VCaP (cell line): ENCODE data around the gene EPHA7.

Source experiments
- H3K27ac ChIP-seq: fragments of 450-650 bp; 2 replicates; pipeline ENCODE4 v1.5.1; 2017
- TF ChIP-seq, protein P1 (sequence below): fragments of 450-650 bp; conservative IDR thresholded peaks from 2 replicates; pipeline ENCODE4 v1.5.1; 2017; ENCODE audit warnings: mild to moderate bottlenecking, moderate library complexity

EPHA7 gene

DNA sequence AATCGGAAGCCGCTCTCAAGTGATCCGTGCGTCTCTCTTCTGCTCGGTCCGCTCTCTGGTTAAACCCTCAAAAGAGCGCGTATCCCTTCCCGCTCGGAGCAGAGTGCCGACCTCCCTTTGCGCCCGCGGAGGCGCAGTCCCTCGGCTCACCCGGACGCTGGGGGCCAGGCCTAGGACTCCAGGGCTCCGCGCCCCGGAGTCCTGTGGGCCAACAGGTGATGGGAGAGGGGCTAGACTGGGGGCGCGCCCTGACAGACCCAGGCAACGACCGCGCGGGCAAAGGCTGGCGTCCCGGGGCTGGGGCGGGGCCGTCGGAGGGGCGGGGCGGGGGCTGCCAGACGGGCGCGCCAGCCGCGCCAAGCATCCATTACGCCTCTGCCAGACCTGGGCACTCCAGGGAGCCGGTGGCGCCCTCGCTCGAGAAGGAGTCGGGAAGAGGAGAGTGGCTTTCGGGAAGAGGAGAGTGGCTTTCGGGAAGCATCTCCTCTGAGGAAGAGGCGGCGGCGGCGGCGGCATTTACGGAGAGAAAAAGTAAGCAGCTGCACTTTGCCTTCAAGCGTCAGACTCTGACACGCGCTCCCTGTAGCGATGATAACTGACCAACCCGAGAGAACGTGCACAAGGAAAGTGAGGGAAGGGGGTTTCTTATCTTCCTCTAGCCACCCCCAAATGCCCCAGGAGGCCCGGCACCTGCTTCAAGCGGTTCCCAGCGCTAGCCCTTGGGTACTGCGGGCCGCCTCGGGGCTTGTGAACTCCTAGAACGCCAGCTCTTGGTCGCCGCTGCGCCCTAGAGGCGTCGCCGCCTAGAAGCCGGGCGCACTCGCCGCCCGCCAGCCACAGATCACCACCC lies 2.6 kb downstream of the EPHA7 start:
- TF ChIP-seq, protein P1, sequence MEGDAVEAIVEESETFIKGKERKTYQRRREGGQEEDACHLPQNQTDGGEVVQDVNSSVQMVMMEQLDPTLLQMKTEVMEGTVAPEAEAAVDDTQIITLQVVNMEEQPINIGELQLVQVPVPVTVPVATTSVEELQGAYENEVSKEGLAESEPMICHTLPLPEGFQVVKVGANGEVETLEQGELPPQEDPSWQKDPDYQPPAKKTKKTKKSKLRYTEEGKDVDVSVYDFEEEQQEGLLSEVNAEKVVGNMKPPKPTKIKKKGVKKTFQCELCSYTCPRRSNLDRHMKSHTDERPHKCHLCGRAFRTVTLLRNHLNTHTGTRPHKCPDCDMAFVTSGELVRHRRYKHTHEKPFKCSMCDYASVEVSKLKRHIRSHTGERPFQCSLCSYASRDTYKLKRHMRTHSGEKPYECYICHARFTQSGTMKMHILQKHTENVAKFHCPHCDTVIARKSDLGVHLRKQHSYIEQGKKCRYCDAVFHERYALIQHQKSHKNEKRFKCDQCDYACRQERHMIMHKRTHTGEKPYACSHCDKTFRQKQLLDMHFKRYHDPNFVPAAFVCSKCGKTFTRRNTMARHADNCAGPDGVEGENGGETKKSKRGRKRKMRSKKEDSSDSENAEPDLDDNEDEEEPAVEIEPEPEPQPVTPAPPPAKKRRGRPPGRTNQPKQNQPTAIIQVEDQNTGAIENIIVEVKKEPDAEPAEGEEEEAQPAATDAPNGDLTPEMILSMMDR = no peak
- H3K27ac ChIP-seq = no peak overlapping the region

DNA sequence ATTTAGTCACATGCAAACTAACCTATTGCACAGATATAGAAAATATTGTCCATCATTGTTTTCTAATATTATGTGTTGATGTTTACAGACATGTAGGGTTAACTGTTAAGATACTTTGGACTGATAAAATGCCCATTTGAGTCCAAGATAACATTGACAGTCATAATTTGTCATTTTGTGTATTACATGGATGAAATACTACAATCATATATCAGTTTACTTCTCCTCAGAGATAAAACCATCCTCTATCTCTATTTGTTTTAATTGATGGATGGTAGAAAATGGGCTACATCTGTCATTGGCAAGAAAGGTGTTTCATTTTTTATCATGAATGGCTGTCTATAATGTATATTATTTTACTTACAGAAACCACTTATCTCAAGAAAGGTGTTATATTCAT lies 6.2 kb downstream of the EPHA7 start:
- TF ChIP-seq, protein P1 = no peak
- no peak overlapping the region for H3K27ac ChIP-seq

DNA sequence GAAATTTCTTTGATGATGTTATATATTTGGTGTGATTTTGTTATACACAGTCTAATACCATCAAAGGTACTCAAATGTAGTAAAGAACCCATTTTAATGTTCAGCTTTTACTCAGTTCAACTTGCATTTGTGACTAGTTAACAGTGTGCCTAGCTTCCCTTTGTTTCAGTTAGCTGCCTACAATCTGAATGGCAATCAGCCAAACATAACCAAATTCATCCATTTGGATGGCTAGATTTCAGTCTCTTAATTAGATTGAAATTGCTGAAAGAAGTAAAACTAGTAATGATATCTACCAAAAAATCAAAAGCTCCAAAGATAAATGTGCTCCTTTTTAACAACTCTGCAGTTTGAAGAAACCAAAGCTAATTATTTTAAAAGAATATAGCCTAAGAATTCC lies 6.9 kb downstream of the EPHA7 start:
- TF ChIP-seq, protein P1 = no peak
- no peak overlapping the region for H3K27ac ChIP-seq

DNA sequence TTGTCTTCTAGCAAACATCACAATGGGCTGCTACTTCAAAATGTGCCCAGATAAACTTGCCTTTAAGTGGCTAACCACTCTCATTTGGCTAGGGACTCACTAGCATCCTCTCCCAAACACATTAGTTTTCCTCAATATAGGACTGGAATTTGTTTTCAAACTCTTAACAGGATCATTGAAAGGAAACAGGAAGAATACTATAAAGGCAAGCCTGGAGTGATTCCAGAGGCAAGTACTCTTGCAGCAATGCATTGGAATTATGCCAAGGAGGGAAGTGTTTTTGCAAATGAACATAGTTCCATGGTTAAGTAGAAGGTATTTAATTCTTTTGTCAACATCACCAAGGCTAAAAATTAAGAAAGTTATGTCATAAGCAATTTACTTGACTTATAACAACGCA lies 12.2 kb downstream of the EPHA7 start:
- TF ChIP-seq, protein P1 = no peak
- no peak overlapping the region for H3K27ac ChIP-seq

DNA sequence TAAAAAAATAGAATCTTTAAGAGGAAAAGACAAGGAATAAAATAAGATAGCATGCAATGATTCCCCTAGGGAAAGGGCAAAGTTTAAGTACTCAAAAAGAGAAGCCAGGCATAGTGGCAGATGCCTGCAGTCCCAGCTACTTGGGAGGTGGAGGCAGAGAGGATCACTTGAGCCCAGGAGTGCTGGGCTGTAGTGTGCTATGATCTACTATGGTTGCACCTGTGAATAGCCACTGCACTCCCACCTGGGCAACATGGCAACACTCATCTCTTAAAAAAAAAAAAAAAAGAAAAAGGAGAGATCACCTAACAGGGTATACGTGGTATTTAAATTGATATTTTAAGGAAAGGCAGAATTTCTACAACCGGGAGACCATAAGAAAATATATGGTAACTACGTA lies 16.0 kb downstream of the EPHA7 start:
- TF ChIP-seq, protein P1 = no peak
- H3K27ac ChIP-seq = no peak overlapping the region

DNA sequence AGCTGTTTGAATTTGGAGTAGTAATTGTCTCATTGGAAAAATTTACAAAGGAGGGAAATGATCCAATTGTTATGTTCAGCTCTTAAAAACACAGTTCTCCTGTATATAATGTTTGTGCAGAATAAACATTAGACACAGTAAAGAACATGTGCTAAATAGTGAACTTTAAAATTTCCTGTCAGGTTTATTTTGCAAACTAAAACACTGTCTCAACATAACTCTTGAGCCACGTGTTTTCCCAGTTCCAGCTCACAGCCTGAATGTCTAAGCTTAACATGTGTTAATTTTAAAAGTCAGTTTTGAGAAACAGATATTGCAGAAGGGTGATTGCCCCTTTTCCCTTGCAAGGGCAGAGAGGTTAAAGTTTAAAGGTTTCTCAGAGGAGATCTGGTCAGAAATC lies 20.6 kb downstream of the EPHA7 start:
- TF ChIP-seq, protein P1 = no peak
- H3K27ac ChIP-seq = no peak overlapping the region

DNA sequence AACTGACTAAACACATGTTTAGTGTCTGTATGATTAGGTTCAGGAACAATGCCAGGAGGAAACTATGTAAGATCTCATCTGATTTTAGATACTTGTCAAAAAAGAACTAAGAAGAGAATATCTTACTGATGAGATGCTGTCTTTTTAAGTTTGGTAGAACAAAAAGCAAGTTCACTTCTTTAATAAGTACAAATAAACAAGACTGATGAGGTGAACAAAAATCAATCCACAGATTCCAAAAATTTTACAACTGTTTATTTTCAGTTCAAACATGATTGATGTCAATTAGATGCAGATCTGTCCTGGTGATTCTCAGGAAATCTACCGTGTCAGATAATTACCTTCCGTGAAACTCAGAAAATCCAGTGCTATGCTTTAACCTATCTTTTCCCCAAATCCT lies 24.9 kb downstream of the EPHA7 start:
- TF ChIP-seq, protein P1 = no peak

More for the DNA sequence above, 24.9 kb downstream of the EPHA7 start:
- H3K27ac ChIP-seq = no peak overlapping the region
